GM19193 (cell line): ENCODE results near the gene POU3F1.

Experiments
- POLR2A ChIP-seq: IDR thresholded peaks from 4 replicates; pipeline ENCODE4 v1.6.1; 2011; ENCODE audit not compliant: insufficient read depth, insufficient read length; ENCODE audit errors: extremely low read depth

POU3F1 gene

DNA sequence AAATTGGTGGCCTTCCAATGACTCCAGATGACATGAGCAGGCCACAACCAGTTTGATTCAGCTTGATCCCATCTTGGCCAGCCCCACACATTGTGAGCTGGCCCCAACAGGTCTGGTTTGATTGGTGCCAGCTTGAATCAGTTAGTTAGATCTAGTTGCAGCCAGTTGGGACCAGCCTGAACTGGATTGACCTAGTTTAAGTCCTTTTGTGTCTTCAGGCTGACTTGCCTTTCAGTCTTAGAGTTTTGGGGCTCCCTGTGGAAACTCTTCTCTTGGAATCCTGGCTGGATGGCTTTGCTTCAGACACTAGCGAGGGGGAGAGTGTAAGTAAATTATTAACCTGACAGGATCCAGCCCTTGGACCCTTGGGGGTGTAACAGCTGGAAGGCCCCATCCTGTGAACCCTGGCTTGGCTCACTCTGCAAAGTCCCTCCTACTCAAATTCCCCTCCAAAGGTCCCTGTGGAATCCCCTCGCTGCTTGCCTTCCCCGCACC lies 36.2 kb upstream of the POU3F1 start:
- no peak for TF ChIP-seq POLR2A

DNA sequence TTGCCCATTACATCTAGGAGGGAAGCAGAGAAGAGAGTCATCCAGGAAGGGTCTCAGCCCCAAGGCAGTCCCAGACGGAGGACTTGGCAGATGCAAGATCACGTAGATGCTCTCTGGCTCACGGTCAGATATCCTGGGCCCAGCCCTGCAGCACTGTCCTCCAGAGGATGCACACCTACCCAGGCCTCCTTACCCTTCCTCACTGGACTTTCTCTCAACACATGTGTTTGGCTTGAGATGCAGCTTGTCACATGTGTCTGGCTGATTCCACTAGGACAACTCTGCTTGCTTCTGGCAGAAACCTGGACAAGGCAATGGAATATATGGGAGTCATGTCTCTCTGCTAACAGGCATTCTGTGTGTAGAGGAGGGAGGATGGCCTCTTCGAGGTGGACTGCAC lies 32.4 kb upstream of the POU3F1 start:
- no peak for TF ChIP-seq POLR2A

DNA sequence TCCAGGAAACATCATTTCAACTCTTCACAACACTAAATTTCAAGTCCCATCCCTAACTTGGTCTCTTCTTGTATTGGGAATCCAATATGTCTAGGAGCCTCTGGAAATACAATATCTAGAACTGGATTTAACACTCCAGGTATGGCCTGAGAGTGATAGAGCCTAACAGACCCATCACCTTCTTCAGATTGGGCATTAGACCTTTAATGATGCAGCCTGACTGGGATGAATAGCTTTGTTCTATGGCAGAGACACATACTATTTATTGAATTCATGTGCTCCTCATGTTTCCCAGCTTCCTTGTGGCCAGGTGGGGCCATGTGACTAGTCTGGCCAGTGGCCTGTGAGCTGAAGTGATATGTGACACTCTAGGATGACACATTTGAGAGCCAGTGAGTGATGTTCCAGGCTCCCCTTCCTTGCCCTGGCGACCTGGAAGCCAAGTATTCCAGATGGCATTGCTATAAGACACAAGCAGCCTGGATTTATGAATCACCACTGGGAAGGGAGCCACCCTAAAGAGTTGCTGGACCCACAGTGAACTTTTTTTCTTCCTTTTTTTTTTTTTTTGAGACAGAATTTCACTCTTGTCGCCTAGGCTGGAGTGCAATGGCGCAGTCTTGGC lies 31.0 kb upstream of the POU3F1 start:
- no peak for TF ChIP-seq POLR2A

DNA sequence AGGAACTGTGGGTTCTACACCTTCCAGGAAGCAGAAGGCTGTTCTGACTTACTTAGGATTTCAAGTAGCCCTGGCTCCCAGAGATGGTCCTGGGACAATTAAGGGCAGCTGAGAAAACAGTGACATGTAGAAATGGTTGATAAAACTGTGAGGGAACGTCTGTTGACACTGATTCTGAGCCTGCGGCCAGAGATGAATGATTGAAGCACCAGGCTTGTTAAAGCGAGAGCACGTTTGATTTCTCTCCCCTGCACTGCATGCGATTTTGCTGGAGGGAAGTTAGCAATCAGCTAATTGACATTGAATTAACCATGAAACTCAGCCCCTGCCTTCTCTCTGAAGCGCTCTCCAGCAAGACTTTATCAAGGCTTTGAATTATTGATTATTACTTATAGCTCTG lies 29.9 kb upstream of the POU3F1 start:
- no peak for TF ChIP-seq POLR2A

DNA sequence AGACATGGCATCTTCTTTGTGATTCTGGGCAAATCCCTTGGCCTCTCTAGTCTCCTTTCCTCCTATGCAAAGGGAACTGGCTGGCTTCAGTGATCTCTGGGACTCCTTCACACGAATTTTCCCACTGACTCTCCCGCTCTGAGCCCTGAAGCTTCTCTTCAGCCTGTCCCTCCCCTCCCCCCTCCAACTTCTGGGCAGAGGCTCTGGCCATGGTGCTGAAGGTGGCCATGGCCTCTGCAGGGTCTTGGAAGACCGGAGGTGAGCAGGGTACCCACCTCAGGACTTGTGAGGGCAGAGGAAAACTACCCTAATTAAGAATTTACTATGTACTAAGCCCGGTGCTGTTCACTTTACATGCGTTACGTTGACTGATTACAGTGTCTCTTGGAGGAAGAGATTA lies 29.4 kb upstream of the POU3F1 start:
- TF ChIP-seq POLR2A, result no peak

DNA sequence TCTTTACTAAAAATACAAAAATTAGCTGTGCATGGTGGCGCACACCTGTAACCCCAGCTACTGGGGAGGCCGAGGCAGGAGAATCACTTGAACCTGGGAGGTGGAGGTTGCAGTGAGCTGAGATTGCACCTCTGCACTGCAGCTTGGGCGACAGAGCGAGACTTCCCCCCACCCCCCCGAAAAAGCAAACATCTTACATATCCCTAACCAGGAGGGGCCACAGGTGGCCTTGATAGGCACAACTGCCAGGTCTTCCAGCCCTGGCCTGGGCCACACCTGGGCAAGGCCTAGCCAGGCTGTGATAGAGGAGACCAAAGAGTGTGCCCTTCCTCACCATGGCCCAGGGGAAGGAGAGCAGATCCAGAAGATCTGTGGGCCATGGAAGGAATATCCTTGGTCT lies 28.6 kb upstream of the POU3F1 start:
- no peak for TF ChIP-seq POLR2A

DNA sequence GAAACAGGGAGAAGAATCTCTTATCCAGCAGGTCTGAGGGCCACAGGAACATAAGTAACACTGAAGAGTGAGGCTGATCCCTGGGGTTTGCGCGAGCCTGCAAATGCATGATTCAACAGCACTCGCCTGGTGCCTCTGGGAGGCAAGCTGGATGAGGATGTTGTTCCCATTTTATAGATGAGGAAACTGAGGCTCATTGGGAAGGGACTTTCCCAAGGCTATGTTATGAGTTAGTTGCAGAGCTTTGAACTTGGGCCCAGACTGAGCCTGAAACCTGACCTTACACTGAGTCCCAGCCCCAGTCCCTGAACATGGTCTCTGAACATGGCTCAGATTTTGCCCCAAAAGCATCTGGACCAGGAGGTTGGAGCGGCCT lies 27.7 kb upstream of the POU3F1 start:
- TF ChIP-seq POLR2A, result no peak

DNA sequence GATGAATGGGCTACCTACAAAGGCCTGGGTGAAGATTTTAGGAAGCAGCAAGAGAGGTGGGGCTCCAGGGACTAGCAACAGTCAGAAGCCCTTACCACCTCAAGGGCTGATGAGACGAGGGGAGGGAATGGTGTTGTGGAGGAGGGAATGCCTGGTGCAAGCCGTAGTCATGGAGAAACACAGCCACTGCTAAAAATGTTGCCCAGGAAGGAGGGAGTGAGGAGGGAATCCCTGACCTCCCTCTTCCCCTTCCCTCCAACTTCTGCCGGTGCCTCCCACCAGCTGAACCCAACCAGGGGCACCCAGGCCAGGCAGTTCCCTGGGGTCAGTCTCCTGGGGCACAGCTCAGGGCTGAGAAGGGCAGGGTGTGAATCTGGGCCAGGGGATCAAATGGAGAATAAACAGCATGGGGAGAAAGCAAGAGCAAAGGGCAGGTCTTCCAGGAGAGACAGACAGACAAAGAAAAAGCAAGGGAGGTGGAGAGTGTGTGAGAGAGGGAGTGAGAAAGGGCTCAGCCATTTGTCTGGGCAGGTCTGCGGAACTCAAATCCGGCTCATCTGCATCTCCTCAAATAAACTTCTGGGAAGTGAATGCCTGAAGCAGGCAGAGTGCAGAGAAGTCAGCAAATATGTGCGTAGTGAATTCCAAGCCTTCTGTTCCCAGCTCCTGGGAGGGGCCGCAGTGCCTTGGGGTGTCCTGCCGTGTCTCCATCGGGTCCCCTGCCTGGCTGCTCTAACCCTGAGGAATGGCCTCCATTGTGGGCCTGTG lies 27.1 kb upstream of the POU3F1 start:
- TF ChIP-seq POLR2A, result no peak

DNA sequence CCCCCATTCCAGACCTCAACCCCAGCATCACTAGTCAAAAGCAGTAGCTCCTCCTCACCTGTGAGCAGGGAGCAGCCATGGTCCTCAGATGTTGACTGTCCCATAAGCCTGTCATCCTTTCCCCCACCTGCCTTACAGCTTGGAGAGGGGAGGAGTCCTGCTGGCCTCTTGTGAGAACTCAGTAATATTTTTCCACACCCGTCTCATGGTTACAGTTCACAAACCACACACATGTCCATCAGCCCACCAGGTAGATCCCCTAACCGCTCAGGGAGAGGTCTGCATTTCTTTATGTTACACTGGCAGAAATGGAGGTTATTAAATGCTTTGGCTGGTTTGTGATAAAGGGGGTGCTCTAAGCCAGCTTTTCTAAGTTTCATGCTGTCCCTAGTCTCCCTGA lies 26.3 kb upstream of the POU3F1 start:
- TF ChIP-seq POLR2A, result no peak

DNA sequence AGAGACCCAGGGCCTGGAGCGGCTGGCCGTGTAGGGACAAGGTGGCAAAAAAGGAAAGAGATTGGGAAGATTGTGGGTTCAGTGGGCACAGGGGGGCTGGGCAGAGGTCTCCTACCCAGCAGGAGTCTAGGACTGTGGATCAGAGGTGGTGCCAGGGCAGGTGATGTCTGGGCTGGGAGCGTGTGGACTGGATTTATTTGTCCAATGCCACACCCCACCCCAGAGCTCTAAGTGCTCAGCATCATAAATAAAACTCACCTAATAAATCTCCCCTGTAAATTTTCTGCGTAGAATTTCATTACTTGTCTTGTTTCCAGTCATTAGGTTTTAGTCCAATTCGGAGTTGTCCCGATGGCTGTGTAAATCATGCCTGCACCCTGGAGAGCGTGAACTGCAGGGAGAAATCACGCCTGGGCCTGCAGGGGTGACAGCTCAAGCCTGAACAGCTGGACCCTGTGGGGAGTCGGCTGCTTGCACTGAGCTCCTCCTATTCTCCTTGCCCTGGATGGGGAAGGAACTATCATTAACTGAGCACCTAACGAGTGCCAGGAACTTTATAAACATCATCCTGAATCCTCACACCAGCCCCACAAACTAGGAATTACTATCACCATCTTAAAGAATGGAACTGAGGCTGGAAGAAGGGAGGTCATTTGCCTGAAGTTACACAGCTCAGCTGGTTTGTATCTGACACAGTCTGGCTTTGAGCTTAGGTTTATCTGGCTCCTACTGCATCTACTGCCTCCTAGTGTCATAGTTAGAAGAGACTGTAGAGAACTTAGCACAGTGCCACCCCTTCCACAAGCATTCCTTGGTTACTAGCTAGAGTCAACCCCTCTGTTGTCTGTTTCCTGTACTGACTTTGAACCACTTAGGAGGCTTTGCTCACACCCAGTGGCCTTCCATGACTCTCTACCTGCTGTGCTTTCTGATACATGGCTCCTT lies 25.0 kb upstream of the POU3F1 start:
- no peak for TF ChIP-seq POLR2A

DNA sequence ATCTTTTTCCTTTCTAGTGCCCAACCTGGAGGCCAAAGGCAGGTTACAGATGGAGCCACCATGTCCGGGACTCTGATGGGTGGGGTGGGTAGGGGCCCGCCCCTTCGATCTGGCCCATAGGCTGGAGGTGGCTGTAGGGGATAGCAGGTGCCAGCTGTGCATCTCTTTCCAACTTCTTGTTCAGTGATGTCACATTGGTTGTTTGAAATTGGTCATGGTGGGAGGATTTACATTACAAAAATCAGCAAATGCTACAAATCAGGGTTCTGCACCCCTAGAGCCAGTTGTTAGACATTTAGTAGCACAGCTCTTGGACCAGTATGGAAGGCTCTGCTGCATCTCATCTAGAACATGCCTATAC lies 22.4 kb upstream of the POU3F1 start:
- no peak for TF ChIP-seq POLR2A

DNA sequence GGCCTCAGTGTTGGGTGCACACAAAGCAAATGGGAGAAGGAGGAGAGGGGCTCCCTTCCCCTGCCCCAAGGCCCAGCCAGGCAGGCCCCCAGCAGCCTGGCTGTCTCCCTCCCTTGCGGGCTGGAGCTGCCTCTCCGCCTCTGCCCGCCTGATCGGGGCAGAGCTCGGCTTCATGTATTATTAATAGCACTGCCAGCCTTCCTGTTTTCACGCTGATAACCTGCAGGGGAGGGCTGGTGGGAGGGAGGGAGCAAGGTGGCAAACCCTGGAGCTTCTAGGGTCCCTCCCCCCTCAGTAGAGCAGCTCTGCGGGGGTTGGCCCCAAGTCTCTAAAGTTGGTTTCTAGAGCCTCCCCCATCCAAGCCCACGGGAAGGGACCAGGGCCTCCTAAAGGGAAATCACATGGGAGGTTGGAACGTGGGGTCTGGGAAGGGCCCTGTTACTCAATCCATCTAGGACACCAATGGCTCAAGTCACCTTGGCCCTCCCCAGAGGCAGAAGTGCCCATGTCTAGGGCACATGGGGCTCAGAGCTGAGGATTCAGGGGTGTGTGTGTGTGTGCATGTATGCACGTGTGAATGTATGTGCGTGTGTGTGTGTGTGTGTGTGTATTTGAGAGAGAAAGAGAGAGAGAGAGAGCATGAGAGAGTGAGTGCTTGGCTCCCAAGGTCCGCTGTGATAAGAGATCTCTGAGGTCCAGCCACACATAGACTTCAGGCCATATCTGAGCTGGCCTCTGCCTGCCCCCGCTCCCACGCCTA lies 21.8 kb upstream of the POU3F1 start:
- TF ChIP-seq POLR2A, result no peak

DNA sequence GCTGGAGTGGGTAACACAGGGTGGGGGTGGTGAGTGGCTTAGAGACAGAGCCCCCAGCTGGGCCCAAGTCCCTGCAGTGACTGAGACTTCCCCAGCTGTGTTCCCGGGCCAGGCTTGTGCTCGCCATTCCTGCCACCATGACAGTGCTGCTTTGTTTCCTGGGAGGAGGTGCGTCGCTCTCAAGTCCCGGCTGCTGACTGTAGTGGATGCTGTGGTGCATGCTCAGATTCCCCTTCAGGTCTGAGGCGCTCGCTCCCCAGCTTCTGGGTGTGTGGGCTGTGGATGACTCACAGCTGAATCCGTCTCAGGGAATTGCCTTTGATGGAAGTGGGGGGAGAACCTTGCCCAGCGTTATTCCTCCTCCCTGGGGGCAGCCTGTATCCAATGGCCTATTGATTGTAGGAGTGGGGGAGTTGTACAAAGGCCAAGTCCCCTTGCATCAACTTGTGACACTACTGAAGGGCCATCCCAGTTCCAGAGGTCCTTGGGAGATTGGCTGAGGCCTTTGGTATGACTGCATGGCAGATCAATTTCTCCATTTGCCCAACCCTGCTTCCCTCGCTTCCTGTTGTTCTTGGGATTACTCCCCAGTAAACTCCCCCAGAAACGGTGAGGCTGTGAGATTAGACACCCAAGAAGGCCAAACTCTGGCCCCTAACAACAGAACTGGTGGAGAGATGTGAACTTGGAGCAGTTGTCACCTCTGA lies 17.8 kb upstream of the POU3F1 start:
- no peak for TF ChIP-seq POLR2A

DNA sequence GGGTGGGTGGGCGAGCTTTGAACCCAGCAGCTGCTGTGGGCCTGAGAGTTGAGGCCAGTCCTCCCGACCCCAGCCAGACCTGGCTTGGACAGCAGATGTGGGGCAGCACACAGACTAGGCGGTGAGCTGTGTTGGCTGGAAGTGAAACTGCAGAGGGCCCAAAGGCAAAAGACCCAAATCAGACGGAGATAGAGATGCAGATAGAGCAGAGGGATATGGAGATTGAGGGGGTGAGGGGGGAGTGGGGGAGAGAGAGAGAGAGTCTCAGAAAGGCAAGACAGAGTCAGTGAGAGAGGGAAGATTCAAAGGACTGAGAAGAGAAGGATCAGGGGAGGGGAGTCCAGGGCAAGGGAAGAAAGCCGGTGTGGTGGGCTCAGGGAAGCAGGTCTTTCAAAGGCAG lies 17.0 kb upstream of the POU3F1 start:
- no peak for TF ChIP-seq POLR2A
